Esophagus (tissue), 2 donors: ENCODE data around the gene RUNX1. TPM values are rescaled to one million over a fixed set of nuclear protein-coding genes. Genes with fewer than 3 reads are reported as not detected.

Experiments used
- H3K27ac ChIP-seq, 2 donors: one replicate each; pipeline ENCODE4 v1.5.1; 2013; ENCODE audit warnings: low read depth in 2 of 2, mild to moderate bottlenecking in 2 of 2, inconsistent platforms in 1 of 2, low read length in 1 of 2, moderate library complexity in 1 of 2
- H3K27me3 ChIP-seq, 2 donors: one replicate each; pipeline ENCODE4 v1.6.1; 2013; ENCODE audit warnings: low read length in 2 of 2, control low read depth in 1 of 2, mild to moderate bottlenecking in 1 of 2; ENCODE audit not compliant: insufficient read depth in 2 of 2, control insufficient read depth in 1 of 2
- H3K36me3 ChIP-seq, 2 donors: one replicate each; pipeline ENCODE4 v1.6.1; 2013; ENCODE audit warnings: low read length in 1 of 2; ENCODE audit not compliant: control insufficient read depth in 2 of 2, insufficient read depth in 2 of 2
- H3K4me1 ChIP-seq, 2 donors: one replicate each; pipeline ENCODE4 v1.6.1; 2013; ENCODE audit warnings: low read length in 1 of 2; ENCODE audit not compliant: control insufficient read depth in 2 of 2, insufficient read depth in 2 of 2
- H3K4me3 ChIP-seq, 2 donors: one replicate each; pipeline ENCODE4 v1.5.1; 2013; ENCODE audit warnings: low read length in 2 of 2, mild to moderate bottlenecking in 2 of 2, low read depth in 1 of 2, moderate library complexity in 1 of 2
- H3K9me3 ChIP-seq, 2 donors: one replicate each; pipeline ENCODE4 v1.6.1; 2013; ENCODE audit warnings: mild to moderate bottlenecking in 2 of 2, low read depth in 1 of 2, low read length in 1 of 2, moderate library complexity in 1 of 2; ENCODE audit not compliant: control insufficient read depth in 2 of 2, insufficient read depth in 1 of 2
- WGBS, 2 donors: extraction: QIAGEN DNeasy Blood & Tissue Kit; methylation state at CpG; one replicate each; pipeline ENCODE4 v1.1.7; 2013; 5-methylcytosine and 5-hydroxymethylcytosine counted together
- polyA plus RNA-seq, 2 donors: library from polyadenylated mRNA; stranded (reverse); fragments of 200-250 nt; gene quantifications; one replicate each; pipeline ENCODE4 v1.2.3, GENCODE V29; 2013
- donor health status: healthy with polysubstance abuse.
- donor health status: Bipolar disorder and iron deficiency.

Gene RUNX1
- polyA plus RNA-seq, 2 donors: 4.4 to 6.4 TPM

- 50 to 56% methylated on average over 3 of the region's 3 CpGs for WGBS, 2 donors
- peaks cover 0 to 4% of the 10 kb centered on the region in 2 donors for H3K36me3 ChIP-seq
- no peak overlapping the region for H3K4me3 ChIP-seq
- no peak overlapping the region for H3K27ac ChIP-seq
- no peaks in the 10 kb centered on the region for H3K27me3 ChIP-seq
- H3K9me3 ChIP-seq: no peaks in the 10 kb centered on the region
- H3K4me1 ChIP-seq: no peaks in the 10 kb centered on the region
These were observed 196.7 kb downstream of the RUNX1 start for GRCh38 chr21:34852448-34852847.

- WGBS, 2 donors: 87 to 88% methylated on average over 11 of the region's 11 CpGs
- Histone ChIP-seq H3K9me3 (no peaks in the 10 kb centered on the region), H3K27me3 (no peaks in the 10 kb centered on the region), H3K4me1 (peaks cover 2 to 4% of the 10 kb centered on the region in 2 donors), H3K4me3 (no peak overlapping the region), H3K36me3 (peaks cover 0 to 4% of the 10 kb centered on the region in 2 donors), H3K27ac (no peak overlapping the region)
These were observed 198.9 kb downstream of the RUNX1 start for GRCh38 chr21:34850166-34850690.

GRCh38 chr21:34846601-34847112, 202.4 kb downstream of the RUNX1 start:
- peak overlapping the region; percentile 63 to 81 for H3K27ac ChIP-seq
- peaks cover 0 to 7% of the 10 kb centered on the region in 2 donors for H3K36me3 ChIP-seq
- 35 to 43% methylated on average over 11 of the region's 11 CpGs for WGBS, 2 donors
- H3K27me3 ChIP-seq: no peaks in the 10 kb centered on the region
- no peak overlapping the region for H3K4me3 ChIP-seq
- H3K4me1 ChIP-seq: peaks cover 4 to 22% of the 10 kb centered on the region in 2 donors
- H3K9me3 ChIP-seq: no peaks in the 10 kb centered on the region

- no peaks in the 10 kb centered on the region for H3K27me3 ChIP-seq
- H3K27ac ChIP-seq: peak overlapping the region; percentile 63 to 81
- 48 to 51% methylated on average over 8 of the region's 8 CpGs for WGBS, 2 donors
These were observed 203.3 kb downstream of the RUNX1 start for GRCh38 chr21:34845521-34846451.

GRCh38 chr21:34844924-34845238, 204.2 kb downstream of the RUNX1 start:
- H3K27ac ChIP-seq: peak overlapping the region; percentile 5 to 47

More at GRCh38 chr21:34845521-34846451, 203.3 kb downstream of the RUNX1 start:
- peaks cover 3 to 7% of the 10 kb centered on the region in 2 donors for H3K36me3 ChIP-seq
- H3K4me1 ChIP-seq: peaks cover 4 to 22% of the 10 kb centered on the region in 2 donors
- H3K4me3 ChIP-seq: no peak overlapping the region
- H3K9me3 ChIP-seq: no peaks in the 10 kb centered on the region

GRCh38 chr21:34844013-34844923, 204.8 kb downstream of the RUNX1 start:
- 55 to 64% methylated on average over 12 of the region's 12 CpGs for WGBS, 2 donors

More at GRCh38 chr21:34844924-34845238, 204.2 kb downstream of the RUNX1 start:
- Histone ChIP-seq H3K4me3 (no peak overlapping the region), H3K4me1 (peaks cover 4 to 22% of the 10 kb centered on the region in 2 donors), H3K9me3 (no peaks in the 10 kb centered on the region), H3K36me3 (peaks cover 3% of the 10 kb centered on the region in 2 donors), H3K27me3 (no peaks in the 10 kb centered on the region)
- 50 to 57% methylated on average over 4 of the region's 4 CpGs for WGBS, 2 donors

GRCh38 chr21:34843562-34843961, 205.5 kb downstream of the RUNX1 start:
- Histone ChIP-seq H3K36me3 (peaks cover 3% of the 10 kb centered on the region in 2 donors), H3K4me3 (no peak overlapping the region), H3K9me3 (no peaks in the 10 kb centered on the region), H3K4me1 (peaks cover 4 to 22% of the 10 kb centered on the region in 2 donors), H3K27ac (no peak overlapping the region), H3K27me3 (no peaks in the 10 kb centered on the region)
- 77 to 84% methylated on average over 9 of the region's 9 CpGs for WGBS, 2 donors

More at GRCh38 chr21:34844013-34844923, 204.8 kb downstream of the RUNX1 start:
- Histone ChIP-seq H3K36me3 (peaks cover 3% of the 10 kb centered on the region in 2 donors), H3K4me3 (no peak overlapping the region), H3K27me3 (no peaks in the 10 kb centered on the region), H3K27ac (peak overlapping the region; percentile 5 to 53), H3K4me1 (peaks cover 4 to 22% of the 10 kb centered on the region in 2 donors), H3K9me3 (no peaks in the 10 kb centered on the region)

GRCh38 chr21:34841154-34841553, 207.9 kb downstream of the RUNX1 start:
- 94 to 97% methylated on average over 4 of the region's 4 CpGs for WGBS, 2 donors
- Histone ChIP-seq H3K27ac (no peak overlapping the region), H3K4me1 (peaks cover 2 to 20% of the 10 kb centered on the region in 2 donors)

GRCh38 chr21:34840693-34841092, 208.4 kb downstream of the RUNX1 start:
- H3K36me3 ChIP-seq: peaks cover 3 to 6% of the 10 kb centered on the region in 2 donors
- H3K27ac ChIP-seq: no peak overlapping the region
- no peaks in the 10 kb centered on the region for H3K27me3 ChIP-seq
- peaks cover 2 to 20% of the 10 kb centered on the region in 2 donors for H3K4me1 ChIP-seq
- no peak overlapping the region for H3K4me3 ChIP-seq
- H3K9me3 ChIP-seq: no peaks in the 10 kb centered on the region
- WGBS, 2 donors: 90 to 94% methylated on average over 4 of the region's 4 CpGs

More at GRCh38 chr21:34841154-34841553, 207.9 kb downstream of the RUNX1 start:
- Histone ChIP-seq H3K9me3 (no peaks in the 10 kb centered on the region), H3K36me3 (peaks cover 3% of the 10 kb centered on the region in 2 donors), H3K27me3 (no peaks in the 10 kb centered on the region), H3K4me3 (no peak overlapping the region)
